Measurements from ENCODE around the gene TICRR.

GRCh38 chr15:89666184-89666857, 91.1 kb downstream of the TICRR start:
- TF ChIP-seq CTCF (IDR thresholded peaks at IDR 0.05) = no peak
- no peak for TF ChIP-seq POLR2AphosphoS5 (IDR thresholded peaks at IDR 0.05)
- TF ChIP-seq POLR2A (IDR thresholded peaks at IDR 0.05) = no peak
